ENCODE results near the gene MUC7. TPM values are rescaled to one million over a fixed set of nuclear protein-coding genes. Genes with fewer than 3 reads are reported as not detected.

The MUC7 gene
- total RNA-seq, 1 donor from 2014 or later, result not detected

Other genes with a start within 250 kb of the MUC7 start
- gene FDCSP, start 246.1 kb upstream of the MUC7 start, total RNA-seq, result not detected in 2 replicates
- not detected in 2 replicates for gene CSN3, start 229.6 kb upstream of the MUC7 start, total RNA-seq
- not detected in 2 replicates for gene CABS1, start 137.2 kb upstream of the MUC7 start, total RNA-seq
- not detected in 2 replicates for gene SMR3A, start 111.4 kb upstream of the MUC7 start, total RNA-seq
- not detected in 2 replicates for gene SMR3B, start 89.1 kb upstream of the MUC7 start, total RNA-seq
- not detected in 2 replicates for gene OPRPN, start 74.3 kb upstream of the MUC7 start, total RNA-seq
- gene AMTN, start 46.4 kb downstream of the MUC7 start, total RNA-seq, result not detected in 2 replicates
- not detected in 2 replicates for gene AMBN, start 120.1 kb downstream of the MUC7 start, total RNA-seq
- gene ENAM, start 156.5 kb downstream of the MUC7 start, total RNA-seq, result not detected in 2 replicates
- not detected in 2 replicates for gene JCHAIN, start 194.3 kb downstream of the MUC7 start, total RNA-seq
- 10.8 and 17.1 TPM in 2 replicates for gene UTP3, start 216.3 kb downstream of the MUC7 start, total RNA-seq
- 25.4 and 29.6 TPM in 2 replicates for gene RUFY3, start 249.8 kb downstream of the MUC7 start, total RNA-seq